Smooth muscle cell (in vitro differentiated cells): ENCODE results near the gene CSNK1G2. TPM values are rescaled to one million over a fixed set of nuclear protein-coding genes. Genes with fewer than 3 reads are reported as not detected.
"Not testable (repeated sequence)": the region's sequence is repeated elsewhere in the genome, so short reads cannot be mapped to it uniquely, and the experiment has no call there.

Experiments used
- DNase-seq: peaks from one replicate; lab custom pipeline; 2025; ENCODE audit not compliant: unreplicated experiment; lab: John Stamatoyannopoulos, UW
- H2AFZ ChIP-seq: fragments of 200-600 bp; sonication (generic); 2 replicates; pipeline ENCODE4 v1.6.0; 2016; ENCODE audit warnings: antibody characterized with exemption, low read depth, mild to moderate bottlenecking
- H3F3A ChIP-seq: fragments of 200-600 bp; sonication (generic); 2 replicates; pipeline ENCODE4 v1.6.0; 2017; ENCODE audit warnings: antibody characterized with exemption, low read depth
- H3K27ac ChIP-seq: fragments of 200-600 bp; sonication (generic); 2 replicates; pipeline ENCODE4 v1.5.1; 2016; ENCODE audit warnings: low read depth, mild to moderate bottlenecking
- H3K27me3 ChIP-seq: fragments of 200-600 bp; sonication (generic); 2 replicates; pipeline ENCODE4 v1.6.1; 2016; ENCODE audit warnings: low read depth, mild to moderate bottlenecking
- H3K36me3 ChIP-seq: fragments of 200-600 bp; sonication (generic); 2 replicates; pipeline ENCODE4 v1.5.1; 2016; ENCODE audit warnings: low read depth
- H3K4me1 ChIP-seq: fragments of 200-600 bp; sonication (generic); 2 replicates; pipeline ENCODE4 v1.5.1; 2016; ENCODE audit warnings: low read depth
- H3K4me2 ChIP-seq: fragments of 200-600 bp; sonication (generic); 2 replicates; pipeline ENCODE4 v1.6.0; 2016; ENCODE audit warnings: mild to moderate bottlenecking
- H3K4me3 ChIP-seq: fragments of 200-600 bp; sonication (generic); 2 replicates; pipeline ENCODE4 v1.5.1; 2016; ENCODE audit warnings: mild to moderate bottlenecking
- H3K79me2 ChIP-seq: fragments of 200-600 bp; sonication (generic); 2 replicates; pipeline ENCODE4 v1.6.0; 2016; ENCODE audit warnings: low read depth, mild to moderate bottlenecking
- H3K9ac ChIP-seq: fragments of 200-600 bp; sonication (generic); 2 replicates; pipeline ENCODE4 v1.6.0; 2016; ENCODE audit warnings: low read depth
- H3K9me3 ChIP-seq: fragments of 200-600 bp; sonication (generic); replicated peaks from 2 replicates; pipeline ENCODE4 v1.5.1; 2016; ENCODE audit warnings: low read depth
- H4K20me1 ChIP-seq: fragments of 200-600 bp; sonication (generic); 2 replicates; pipeline ENCODE4 v1.6.0; 2016; ENCODE audit warnings: low read depth
- CTCF ChIP-seq: fragments of 200-600 bp; sonication (generic); IDR thresholded peaks from 2 replicates; pipeline ENCODE4 v1.5.1; 2017; ENCODE audit warnings: borderline replicate concordance, mild to moderate bottlenecking, antibody characterized with exemption; ENCODE audit not compliant: insufficient read depth, poor library complexity, severe bottlenecking
- WGBS: methylation state at CpG from one replicate; pipeline ENCODE4 v1.1.7; 2016; ENCODE audit warnings: low lambda C conversion rate; 5-methylcytosine and 5-hydroxymethylcytosine counted together
- polyA plus RNA-seq: library from polyadenylated mRNA; unstranded; fragments of >200 nt; fragmentation: Nextera tagmentation; extraction: Ambion mirVana; gene quantifications from 2 replicates; pipeline ENCODE4 v1.2.1, GENCODE V29; 2016
- total RNA-seq: library from RNA; depleted of rRNA; stranded (reverse); fragments of >200 nt; gene quantifications from 2 replicates; pipeline ENCODE4 v1.2.3, GENCODE V29; 2014

CSNK1G2 gene
- total and polyA plus RNA-seq, 2 experiments from 2014 or later, result 53.5 to 74.9 TPM

- Histone ChIP-seq H2AFZ (no peak overlapping the region), H3K9me3 (no peaks in the 10 kb centered on the region), H3F3A (no peaks in the 10 kb centered on the region), H3K4me2 (no peak overlapping the region), H3K27ac (no peak overlapping the region), H3K36me3 (no peaks in the 10 kb centered on the region), H3K79me2 (no peaks in the 10 kb centered on the region), H4K20me1 (peaks cover 18% of the 10 kb centered on the region), H3K9ac (no peak overlapping the region), H3K27me3 (no peaks in the 10 kb centered on the region), H3K4me1 (no peaks in the 10 kb centered on the region), H3K4me3 (no peak overlapping the region)
- DNase-seq, result no peak
- 97% methylated on average over 21 of the region's 42 CpGs for WGBS
- no peak for TF ChIP-seq CTCF
These were observed 46.5 kb downstream of the CSNK1G2 start for GRCh38 chr19:1987197-1988187.

- not testable (repeated sequence) for H3K27ac ChIP-seq, H3K27me3 ChIP-seq, DNase-seq
These were observed 47.5 kb downstream of the CSNK1G2 start for GRCh38 chr19:1988464-1988863.

GRCh38 chr19:1989513-1990229 lies 48.7 kb downstream of the CSNK1G2 start:
- H3K4me2 ChIP-seq, result no peak overlapping the region
- H3K27me3 ChIP-seq, result no peaks in the 10 kb centered on the region
- TF ChIP-seq CTCF, result no peak
- no peak overlapping the region for H3K4me3 ChIP-seq
- H3K27ac ChIP-seq, result no peak overlapping the region
- H3K9ac ChIP-seq, result no peak overlapping the region
- H3K4me1 ChIP-seq, result no peaks in the 10 kb centered on the region
- H3K9me3 ChIP-seq, result no peaks in the 10 kb centered on the region
- 97% methylated on average over 39 of the region's 40 CpGs for WGBS
- H2AFZ ChIP-seq, result no peak overlapping the region
- DNase-seq, result no peak
- no peaks in the 10 kb centered on the region for H3F3A ChIP-seq
- no peaks in the 10 kb centered on the region for H3K36me3 ChIP-seq
- H4K20me1 ChIP-seq, result peaks cover 18% of the 10 kb centered on the region
- no peaks in the 10 kb centered on the region for H3K79me2 ChIP-seq

More at GRCh38 chr19:1988464-1988863, 47.5 kb downstream of the CSNK1G2 start:
- not testable (repeated sequence) for H3K36me3 ChIP-seq, H3K9ac ChIP-seq, H3K4me2 ChIP-seq, H3K79me2 ChIP-seq, H3K4me3 ChIP-seq, H3F3A ChIP-seq, H3K4me1 ChIP-seq, H2AFZ ChIP-seq, H3K9me3 ChIP-seq
- WGBS, result 95% methylated on average over 10 of the region's 10 CpGs
- H4K20me1 ChIP-seq, result peaks cover 18% of the 10 kb centered on the region
